Naive thymus-derived CD4-positive, alpha-beta T cell (primary cell): Measurements from ENCODE around the gene FTL. TPM values are rescaled to one million over a fixed set of nuclear protein-coding genes. Genes with fewer than 3 reads are reported as not detected.

Source experiments
- ATAC-seq: fragments of 150-1000 bp; cut with Tn5 transposase; 2 replicates; pipeline ENCODE4 v1.10.0; 2021; ENCODE audit warnings: mild to moderate bottlenecking, moderate library complexity
- CTCF ChIA-PET: fragments of 350-600 bp; sonication (Branson Sonifier 250); formaldehyde crosslinking; loops from one replicate; lab custom pipeline; 2021; ENCODE audit warnings: antibody characterized with exemption; lab: Charles Lee
- POLR2A ChIA-PET: fragments of 350-600 bp; sonication (Branson Sonifier 250); formaldehyde crosslinking; loops from one replicate; lab custom pipeline; 2021; ENCODE audit warnings: antibody characterized with exemption, inconsistent platforms; lab: Charles Lee
- DNase-seq, 9 donors: peaks; one replicate each; pipeline versions ENCODE4 v3.0.0 to v3.0.0-alpha.2; 2020 to 2022; ENCODE audit warnings: mixed read lengths in 1 of 9
- H3K27ac ChIP-seq: one replicate; pipeline ENCODE4 v1.7.0; 2013; ENCODE audit warnings: mild to moderate bottlenecking, low read depth, low read length, moderate library complexity
- H3K27me3 ChIP-seq, 2 donors: one replicate each; pipeline ENCODE4 v1.7.0; 2013; ENCODE audit warnings: low read length in 2 of 2, mild to moderate bottlenecking in 2 of 2, moderate library complexity in 2 of 2; ENCODE audit not compliant: control insufficient read depth in 2 of 2, insufficient read depth in 2 of 2
- H3K36me3 ChIP-seq, 3 experiments: 1 replicate in 2 of 3; 2 replicates in 1 of 3; pipeline ENCODE4 v1.7.0; 2013; ENCODE audit warnings: low read length in 3 of 3, mild to moderate bottlenecking in 3 of 3, moderate library complexity in 1 of 3; ENCODE audit not compliant: insufficient read depth in 3 of 3, control insufficient read depth in 2 of 3
- H3K4me1 ChIP-seq, 2 donors: one replicate each; pipeline ENCODE4 v1.7.0; 2013; ENCODE audit warnings: low read length in 2 of 2, mild to moderate bottlenecking in 2 of 2, moderate library complexity in 1 of 2; ENCODE audit not compliant: control insufficient read depth in 2 of 2, insufficient read depth in 2 of 2
- H3K4me3 ChIP-seq: 2 replicates; pipeline ENCODE4 v1.7.0; 2013; ENCODE audit warnings: mild to moderate bottlenecking, low read length
- H3K9me3 ChIP-seq, 3 experiments: 1 replicate in 2 of 3; 2 replicates in 1 of 3; pipeline ENCODE4 v1.7.0; 2013; ENCODE audit warnings: low read length in 3 of 3; ENCODE audit not compliant: control insufficient read depth in 2 of 3
- H3K27ac Mint-ChIP-seq, 9 donors: one replicate each; pipeline ENCODE4 v1.8.0; 2020 to 2022; ENCODE audit warnings: mixed read lengths in 9 of 9, mild to moderate bottlenecking in 8 of 9, moderate library complexity in 5 of 9, inconsistent platforms in 2 of 9
- H3K27me3 Mint-ChIP-seq, 5 donors: one replicate each; pipeline ENCODE4 v1.8.0; 2021 to 2022; ENCODE audit warnings: mixed read lengths in 5 of 5, mild to moderate bottlenecking in 1 of 5
- H3K36me3 Mint-ChIP-seq, 5 donors: one replicate each; pipeline ENCODE4 v1.8.0; 2020 to 2022; ENCODE audit warnings: mixed read lengths in 5 of 5, mild to moderate bottlenecking in 3 of 5, inconsistent platforms in 1 of 5
- H3K4me1 Mint-ChIP-seq, 7 donors: one replicate each; pipeline ENCODE4 v1.8.0; 2020 to 2022; ENCODE audit warnings: mixed read lengths in 7 of 7, mild to moderate bottlenecking in 3 of 7, inconsistent platforms in 1 of 7
- H3K4me3 Mint-ChIP-seq, 10 donors: one replicate each; pipeline ENCODE4 v1.8.0; 2020 to 2022; ENCODE audit warnings: mild to moderate bottlenecking in 10 of 10, mixed read lengths in 10 of 10, moderate library complexity in 6 of 10, inconsistent platforms in 2 of 10
- H3K9me3 Mint-ChIP-seq, 11 donors: one replicate each; pipeline ENCODE4 v1.8.0; 2020 to 2022; ENCODE audit warnings: mixed read lengths in 11 of 11, mild to moderate bottlenecking in 4 of 11, inconsistent platforms in 1 of 11, moderate library complexity in 1 of 11
- intact Hi-C, 2 donors: fragments of 100-400 bp; cut with micrococcal nuclease; formaldehyde crosslinking; loops; one replicate each; pipeline ENCODE4 v1.15.1; 2023
- polyA plus RNA-seq, 2 donors: library from polyadenylated mRNA; unstranded; fragments of 300-500 nt; fragmentation: Illumina TruSeq; gene quantifications; one replicate each; pipeline ENCODE4 v1.2.3, GENCODE V29; 2021
- total RNA-seq, 6 experiments: library from RNA in 5 of 6; stranded (reverse) in 5 of 6; gene quantifications; 1 replicate in 5 of 6; 2 replicates in 1 of 6; pipeline ENCODE4 v1.2.3 and lab custom pipeline; 2021 to 2026

The FTL gene
- total and polyA plus RNA-seq, 7 experiments from 2014 or later: 888 to 4,967 (median 1,462) TPM

DNA sequence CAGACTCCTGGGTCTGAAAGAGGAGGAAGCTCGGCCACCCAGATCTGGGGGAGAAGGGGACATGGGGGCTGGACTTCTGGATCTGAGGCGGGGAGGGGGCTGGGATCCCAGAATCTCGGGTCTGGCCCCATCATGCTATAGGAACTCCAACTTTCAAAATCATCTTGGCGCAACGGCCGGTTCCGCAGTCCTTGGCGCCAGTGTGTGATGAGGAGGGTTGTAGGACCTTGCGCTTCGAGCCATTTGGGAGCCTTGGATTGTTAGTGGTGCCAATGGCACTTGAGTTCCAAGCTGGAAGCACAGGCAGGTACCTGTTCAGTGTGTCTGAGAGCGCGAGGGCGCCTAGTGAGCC, 28.9 kb downstream of the FTL start:
- H3K36me3 Mint-ChIP-seq: peaks cover 0 to 13% (median 0%) of the 10 kb centered on the region in 5 donors
- CTCF ChIA-PET: interaction anchor here (0.7 to 2.1 kb wide), 14 partner anchors 10 to 687 kb away, joined by 3 to 10 read pairs (median 4); partner anchors contain the start of gene FTL
- peak overlapping the region; percentile 95 to 100 (median 96) for H3K4me3 Mint-ChIP-seq
- H3K4me1 ChIP-seq: peaks cover 23 to 24% of the 10 kb centered on the region in 2 donors
- POLR2A ChIA-PET: interaction anchor here (0.6 to 4.2 kb wide), 16 partner anchors 12 to 1884 kb away, joined by 3 to 58 read pairs (median 6); partner anchors contain the start of genes CA11, FTL, PIH1D1 and PPP1R15A
- H3K4me1 Mint-ChIP-seq: peaks cover 40 to 59% (median 46%) of the 10 kb centered on the region in 7 donors
- H3K4me3 ChIP-seq: peak overlapping the region; percentile 70
- H3K27ac Mint-ChIP-seq: peak overlapping the region; percentile 89 to 99 (median 97)
- H3K9me3 Mint-ChIP-seq: no peaks in the 10 kb centered on the region
- no peaks in the 10 kb centered on the region for H3K9me3 ChIP-seq
- peak overlapping the region; percentile 80 for H3K27ac ChIP-seq
- intact Hi-C loops: loop anchor here (5.0 to 10.0 kb wide), 8 partner anchors 61 to 1518 kb away; partner anchors contain the start of genes ALDH16A1 (in 2 of the 2), PIH1D1 (in 2 of the 2), ASPDH (in 1 of the 2) and CGB7 (in 1 of the 2)
- no peaks in the 10 kb centered on the region for H3K27me3 ChIP-seq
- no peak for ATAC-seq
- H3K36me3 ChIP-seq: peaks cover 0 to 4% (median 0%) of the 10 kb centered on the region in 3 experiments
- no peaks in the 10 kb centered on the region for H3K27me3 Mint-ChIP-seq
- DNase-seq: no peak

- ChIA-PET POLR2A (no interaction called here), CTCF (interaction anchor here (0.9 kb wide), 1 partner anchor 19 kb away, joined by 3 read pairs; the partner anchor contains the start of gene LHB)
- DNase-seq (peak in 3 of 9 donors; percentile 29 to 55 (median 38)), ATAC-seq (no peak)
- Mint-ChIP-seq H3K27ac (peak overlapping the region in 1 of 9 donors; percentile 23), H3K36me3 (peaks cover 0 to 6% (median 0%) of the 10 kb centered on the region in 5 donors), H3K4me3 (peak overlapping the region in 1 of 10 donors; percentile 26), H3K9me3 (no peaks in the 10 kb centered on the region), H3K27me3 (no peaks in the 10 kb centered on the region), H3K4me1 (peaks cover 20 to 39% (median 31%) of the 10 kb centered on the region in 7 donors)
- peaks cover 13% of the 10 kb centered on the region in 2 donors for H3K4me1 ChIP-seq
- H3K9me3 ChIP-seq: no peaks in the 10 kb centered on the region
- no peaks in the 10 kb centered on the region for H3K27me3 ChIP-seq
- H3K36me3 ChIP-seq: peaks cover 0 to 10% (median 0%) of the 10 kb centered on the region in 3 experiments
- H3K27ac ChIP-seq: no peak overlapping the region
- H3K4me3 ChIP-seq: no peak overlapping the region
- intact Hi-C loops: loop anchor here (2.0 to 10.0 kb wide), 4 partner anchors 57 to 673 kb away; partner anchors contain the start of genes CGB7 (in 1 of the 2), EMP3 (in 1 of the 2) and KCNA7 (in 1 of the 2)
These were observed 32.9 kb downstream of the FTL start for GRCh38 chr19:48997972-48998371.

- no peaks in the 10 kb centered on the region for H3K27me3 Mint-ChIP-seq
- no peaks in the 10 kb centered on the region for H3K9me3 Mint-ChIP-seq
- Histone ChIP-seq H3K4me1 (peaks cover 4% of the 10 kb centered on the region in 2 donors), H3K27ac (no peak overlapping the region), H3K36me3 (peaks cover 0 to 27% (median 0%) of the 10 kb centered on the region in 3 experiments), H3K9me3 (no peaks in the 10 kb centered on the region), H3K4me3 (no peak overlapping the region), H3K27me3 (no peaks in the 10 kb centered on the region)
- peak; percentile 94 for ATAC-seq
- no peak overlapping the region for H3K4me3 Mint-ChIP-seq
- peak overlapping the region in 1 of 9 donors; percentile 31 for H3K27ac Mint-ChIP-seq
- peaks cover 0 to 16% (median 0%) of the 10 kb centered on the region in 5 donors for H3K36me3 Mint-ChIP-seq
- peak; percentile 42 to 66 (median 61) for DNase-seq
- CTCF ChIA-PET: interaction anchor here (0.8 to 2.8 kb wide), 7 partner anchors 9 to 74 kb away, joined by 3 to 11 read pairs (median 3); no protein-coding TSS in a partner anchor
- peaks cover 13 to 28% (median 20%) of the 10 kb centered on the region in 7 donors for H3K4me1 Mint-ChIP-seq
- POLR2A ChIA-PET: interaction anchor here (0.8 kb wide), 1 partner anchor 796 kb away, joined by 3 read pairs; no protein-coding TSS in a partner anchor
- intact Hi-C loops: loop anchor here (2.0 to 10.0 kb wide), 4 partner anchors 55 to 675 kb away; partner anchors contain the start of genes CGB7 (in 1 of the 2), EMP3 (in 1 of the 2) and KCNA7 (in 1 of the 2)
These were observed 34.6 kb downstream of the FTL start for GRCh38 chr19:48999481-49000325.

DNA sequence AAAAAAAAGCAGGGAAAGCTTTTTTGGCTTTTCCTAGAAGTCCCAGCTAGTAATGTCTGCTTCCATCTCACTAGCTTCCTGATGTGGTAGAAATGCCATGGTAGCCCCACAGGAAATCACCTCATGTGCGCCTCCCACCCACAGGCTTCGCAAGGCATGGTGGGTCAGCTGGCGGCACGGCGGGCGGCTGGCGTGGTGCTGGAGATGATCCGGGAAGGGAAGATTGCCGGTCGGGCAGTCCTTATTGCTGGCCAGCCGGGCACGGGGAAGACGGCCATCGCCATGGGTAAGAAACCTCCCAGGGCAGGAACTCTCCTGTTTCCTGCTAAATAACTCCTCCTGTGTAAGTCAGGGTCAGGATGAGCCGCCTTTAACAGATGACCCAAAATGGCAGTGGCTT, 39.0 kb downstream of the FTL start:
- CTCF ChIA-PET: interaction anchor here (0.6 to 0.9 kb wide), 2 partner anchors 10 to 209 kb away, joined by 3 to 8 read pairs; partner anchors contain the start of gene RUVBL2
- intact Hi-C loops: no loop called here
- peaks cover 0 to 21% (median 0%) of the 10 kb centered on the region in 5 donors for H3K36me3 Mint-ChIP-seq

GRCh38 chr19:49004964-49005614, 40.0 kb downstream of the FTL start:
- H3K27ac Mint-ChIP-seq: peak overlapping the region in 1 of 9 donors; percentile 33
- CTCF ChIA-PET: no interaction called here

More for the DNA sequence above, 39.0 kb downstream of the FTL start:
- H3K36me3 ChIP-seq: peaks cover 0 to 57% (median 3%) of the 10 kb centered on the region in 3 experiments
- H3K9me3 ChIP-seq: no peaks in the 10 kb centered on the region
- no peaks in the 10 kb centered on the region for H3K27me3 ChIP-seq
- no peak overlapping the region for H3K27ac Mint-ChIP-seq
- peaks cover 0 to 7% (median 4%) of the 10 kb centered on the region in 7 donors for H3K4me1 Mint-ChIP-seq
- H3K4me3 Mint-ChIP-seq: no peak overlapping the region
- no peaks in the 10 kb centered on the region for H3K9me3 Mint-ChIP-seq
- H3K4me1 ChIP-seq: no peaks in the 10 kb centered on the region
- H3K27ac ChIP-seq: no peak overlapping the region
- ATAC-seq: no peak
- POLR2A ChIA-PET: no interaction called here
- no peak for DNase-seq
- H3K4me3 ChIP-seq: no peak overlapping the region
- no peaks in the 10 kb centered on the region for H3K27me3 Mint-ChIP-seq

DNA sequence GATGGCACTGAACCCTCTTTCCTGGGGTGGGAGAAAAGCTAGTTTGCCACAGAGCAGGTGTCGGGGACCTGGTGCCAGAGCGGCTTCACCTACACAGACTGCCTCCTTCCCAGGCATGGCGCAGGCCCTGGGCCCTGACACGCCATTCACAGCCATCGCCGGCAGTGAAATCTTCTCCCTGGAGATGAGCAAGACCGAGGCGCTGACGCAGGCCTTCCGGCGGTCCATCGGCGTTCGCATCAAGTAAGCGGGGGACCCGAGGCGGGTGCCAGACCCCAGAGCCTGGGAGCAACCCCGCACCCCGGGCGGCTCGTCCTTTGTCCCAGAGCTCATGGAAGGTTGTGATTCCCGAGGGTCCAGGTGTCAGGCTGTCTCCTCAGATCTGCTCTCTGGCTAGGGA, 41.8 kb downstream of the FTL start:
- Mint-ChIP-seq H3K4me3 (no peak overlapping the region), H3K36me3 (peaks cover 0 to 21% (median 4%) of the 10 kb centered on the region in 5 donors), H3K4me1 (peaks cover 0 to 1% (median 0%) of the 10 kb centered on the region in 7 donors), H3K27me3 (no peaks in the 10 kb centered on the region), H3K27ac (no peak overlapping the region), H3K9me3 (no peaks in the 10 kb centered on the region)
- no peaks in the 10 kb centered on the region for H3K4me1 ChIP-seq
- intact Hi-C loops: no loop called here
- ATAC-seq: no peak
- peaks cover 0 to 82% (median 3%) of the 10 kb centered on the region in 3 experiments for H3K36me3 ChIP-seq
- no peaks in the 10 kb centered on the region for H3K9me3 ChIP-seq
- H3K27me3 ChIP-seq: no peaks in the 10 kb centered on the region
- no peak overlapping the region for H3K27ac ChIP-seq
- no peak for DNase-seq
- CTCF ChIA-PET: no interaction called here
- POLR2A ChIA-PET: interaction anchor here (1.1 kb wide), 1 partner anchor 15 kb away, joined by 4 read pairs; no protein-coding TSS in a partner anchor
- H3K4me3 ChIP-seq: no peak overlapping the region

More at GRCh38 chr19:49004964-49005614, 40.0 kb downstream of the FTL start:
- H3K36me3 Mint-ChIP-seq: peaks cover 0 to 16% (median 0%) of the 10 kb centered on the region in 5 donors
- Histone ChIP-seq H3K27ac (no peak overlapping the region), H3K4me3 (no peak overlapping the region), H3K9me3 (no peaks in the 10 kb centered on the region), H3K36me3 (peaks cover 0 to 65% (median 3%) of the 10 kb centered on the region in 3 experiments), H3K27me3 (no peaks in the 10 kb centered on the region), H3K4me1 (no peaks in the 10 kb centered on the region)
- intact Hi-C loops: no loop called here
- POLR2A ChIA-PET: no interaction called here
- H3K9me3 Mint-ChIP-seq: no peaks in the 10 kb centered on the region
- H3K4me1 Mint-ChIP-seq: peaks cover 0 to 1% (median 0%) of the 10 kb centered on the region in 7 donors
- ATAC-seq (no peak), DNase-seq (no peak)
- H3K4me3 Mint-ChIP-seq: no peak overlapping the region
- H3K27me3 Mint-ChIP-seq: no peaks in the 10 kb centered on the region
